A549 (cell line): ENCODE results near the gene PRKD1. TPM values are rescaled to one million over a fixed set of nuclear protein-coding genes. Genes with fewer than 3 reads are reported as not detected.

Experiments
- ATAC-seq, 2 experiments: fragments of 200-7000 bp in 1 of 2; fragments of >200 bp in 1 of 2; cut with Nextera tagmentation in 1 of 2; cut with Tn5 transposase in 1 of 2; 3 replicates each; pipeline versions ENCODE4 v1.8.0 to v1.9.1; 2018 to 2020; ENCODE audit warnings: mild to moderate bottlenecking in 1 of 2, moderate library complexity in 1 of 2
- CTCF ChIA-PET: fragments of 300-600 bp; sonication (Branson Sonifier 250); formaldehyde crosslinking; extraction: SDS; loops from one replicate; lab custom pipeline; 2021; ENCODE audit warnings: antibody characterized with exemption, inconsistent platforms; lab: Yijun Ruan, JAX
- POLR2A ChIA-PET: fragments of 350-600 bp; formaldehyde crosslinking; extraction: SDS; loops from one replicate; lab custom pipeline; 2021; ENCODE audit warnings: antibody characterized with exemption, inconsistent platforms; lab: Yijun Ruan, JAX
- DNase-seq, 2 experiments: peaks; one replicate each; pipeline versions ENCODE4 v3.0.0 to v3.0.0-alpha.2; 2011 to 2016; ENCODE audit warnings: low read depth in 1 of 2, low spot score in 1 of 2
- FAIRE-seq: peaks from 2 replicates; lab custom pipeline; 2011; peaks lifted over from hg19 to GRCh38; lab: Jason Lieb, UNC
- H3K27ac ChIP-seq, 2 experiments: fragments of >200 bp; sonication (Bioruptor Twin); formaldehyde crosslinking; 3 replicates each; pipeline ENCODE4 v1.5.1; 2016 to 2017
- H3K4me1 ChIP-seq: fragments of >200 bp; sonication (Bioruptor Twin); formaldehyde crosslinking; 3 replicates; pipeline ENCODE4 v1.6.1; 2016
- H3K4me2 ChIP-seq: fragments of >200 bp; sonication (Bioruptor Twin); formaldehyde crosslinking; 3 replicates; pipeline ENCODE4 v1.6.1; 2016
- H3K4me3 ChIP-seq: fragments of >200 bp; sonication (Bioruptor Twin); formaldehyde crosslinking; 3 replicates; pipeline ENCODE4 v1.5.1; 2016
- H3K9me3 ChIP-seq: fragments of >200 bp; sonication (Bioruptor Twin); formaldehyde crosslinking; 3 replicates; pipeline ENCODE4 v1.6.1; 2016
- BCL3 ChIP-seq: fragments of >200 bp; sonication (Bioruptor Twin); formaldehyde crosslinking; IDR thresholded peaks from 3 replicates; pipeline ENCODE4 v1.6.1; 2016
- CBX8 ChIP-seq: fragments of 200-600 bp; sonication (generic); IDR thresholded peaks from 2 replicates; pipeline ENCODE4 v1.6.1; 2016
- CEBPB ChIP-seq, 2 experiments: fragments of >200 bp in 1 of 2; sonication (Bioruptor Twin) in 1 of 2; formaldehyde crosslinking in 1 of 2; IDR thresholded peaks; 2 replicates each; pipeline ENCODE4 v1.6.1; 2012 to 2016
- E2F6 ChIP-seq: IDR thresholded peaks from 2 replicates; pipeline ENCODE4 v1.6.1; 2012; ENCODE audit warnings: low read depth, borderline replicate concordance
- ESRRA ChIP-seq: fragments of 150-350 bp; IDR thresholded peaks from 2 replicates; pipeline ENCODE4 v1.6.1; 2014; ENCODE audit warnings: mild to moderate bottlenecking, low read length, borderline replicate concordance
- FOSB ChIP-seq: fragments of 250-450 bp; sonication (Bioruptor Pico); IDR thresholded peaks from 2 replicates; pipeline ENCODE4 v1.5.0; 2020; ENCODE audit warnings: mild to moderate bottlenecking, moderate library complexity
- HDAC2 ChIP-seq: fragments of 200-600 bp; sonication (generic); IDR thresholded peaks from 2 replicates; pipeline ENCODE4 v1.6.1; 2016
- HES2 ChIP-seq: fragments of >200 bp; sonication (Bioruptor Twin); formaldehyde crosslinking; IDR thresholded peaks from 2 replicates; pipeline ENCODE4 v1.6.1; 2016
- HEYL ChIP-seq: fragments of 250-450 bp; sonication (Bioruptor Pico); IDR thresholded peaks from 2 replicates; pipeline ENCODE4 v1.8.0; 2021; ENCODE audit warnings: mild to moderate bottlenecking, moderate library complexity
- HOXA7 ChIP-seq: fragments of 250-450 bp; sonication (Bioruptor Pico); IDR thresholded peaks from 2 replicates; pipeline ENCODE4 v1.5.0; 2020; ENCODE audit warnings: mild to moderate bottlenecking, moderate library complexity
- HOXB13 ChIP-seq: fragments of 250-450 bp; sonication (Bioruptor Pico); IDR thresholded peaks from 2 replicates; pipeline ENCODE4 v1.5.0; 2020; ENCODE audit warnings: low read depth, mild to moderate bottlenecking, moderate library complexity
- KDM1A ChIP-seq: fragments of 200-600 bp; sonication (generic); IDR thresholded peaks from 2 replicates; pipeline ENCODE4 v1.6.1; 2016; ENCODE audit warnings: low read depth, mild to moderate bottlenecking
- KDM5A ChIP-seq: fragments of 200-600 bp; sonication (generic); IDR thresholded peaks from 2 replicates; pipeline ENCODE4 v1.6.1; 2016; ENCODE audit warnings: antibody characterized with exemption, mild to moderate bottlenecking
- MAFK ChIP-seq: fragments of 450-650 bp; IDR thresholded peaks from 2 replicates; pipeline ENCODE4 v1.6.1; 2014; ENCODE audit not compliant: partially characterized antibody
- NFE2L2 ChIP-seq: fragments of 150-350 bp; conservative IDR thresholded peaks from 2 replicates; pipeline ENCODE4 v1.6.1; 2014; ENCODE audit warnings: low read length
- PHF8 ChIP-seq: fragments of 200-600 bp; sonication (generic); IDR thresholded peaks from 2 replicates; pipeline ENCODE4 v1.6.1; 2016; ENCODE audit warnings: low read depth, mild to moderate bottlenecking, antibody characterized with exemption, moderate library complexity, borderline replicate concordance
- REST ChIP-seq: fragments of 200-600 bp; sonication (generic); IDR thresholded peaks from 2 replicates; pipeline ENCODE4 v1.6.1; 2016; ENCODE audit warnings: antibody characterized with exemption, mild to moderate bottlenecking, moderate library complexity
- RFX5 ChIP-seq: fragments of 450-650 bp; IDR thresholded peaks from 2 replicates; pipeline ENCODE4 v1.7.1; 2014; ENCODE audit warnings: antibody characterized with exemption, mild to moderate bottlenecking, moderate library complexity
- TFCP2L1 ChIP-seq: fragments of 250-450 bp; sonication (Bioruptor Pico); IDR thresholded peaks from 2 replicates; pipeline ENCODE4 v1.5.0; 2021; ENCODE audit warnings: mild to moderate bottlenecking
- ZC3H11A ChIP-seq: fragments of 450-650 bp; IDR thresholded peaks from 2 replicates; pipeline ENCODE4 v1.6.1; 2014; ENCODE audit warnings: antibody characterized with exemption, mild to moderate bottlenecking
- WGBS: methylation state at CpG from one replicate; pipeline ENCODE4 v1.1.6; 2017; ENCODE audit errors: missing lambda C conversion rate; 5-methylcytosine and 5-hydroxymethylcytosine counted together
- polyA plus RNA-seq, 4 experiments: library from polyadenylated mRNA; depleted of rRNA in 3 of 4; stranded (reverse); fragments of >200 nt; fragmentation: RNase III in 1 of 4; extraction: RNeasy Plus Mini Kit Qiagen cat#74134 plus additional on column Dnase treatment in 1 of 4; gene quantifications; 2 replicates in 3 of 4; 3 replicates in 1 of 4; pipeline ENCODE4 v1.2.3, GENCODE V29; 2011 to 2017

Gene PRKD1
- polyA plus RNA-seq, 2 of the 4 experiments (the other 2 are of a cell fraction), result 3.0 to 7.8 TPM

GRCh38 chr14:29822430-29822709 lies 105.3 kb downstream of the PRKD1 start:
- ATAC-seq (no peak; a peak in 1 of 6 replicates), FAIRE-seq (no peak)
- 0 out of 3 replicates have a peak overlapping the region, but pooled peaks have one; percentile 12 for H3K4me2 ChIP-seq

GRCh38 chr14:29821661-29822429 lies 105.8 kb downstream of the PRKD1 start:
- ChIA-PET POLR2A (no interaction called here), CTCF (no interaction called here)
- H3K4me3 ChIP-seq, result no peak overlapping the region
- no peak for ATAC-seq
- H3K4me2 ChIP-seq, result 0 out of 3 replicates have a peak overlapping the region, but pooled peaks have one; percentile 1
- no peak for TF ChIP-seq RFX5
- 0 out of 4 replicates have a peak, but pooled peaks of 1 of the 2 experiments have one; percentile 38 for TF ChIP-seq CEBPB (IDR thresholded peaks at IDR 0.05)
- TF ChIP-seq, all 56 proteins: peak for 1
- Histone ChIP-seq H3K27ac (no peak overlapping the region), H3K4me1 (0 out of 3 replicates have a peak, but pooled peaks cover 11% of the 10 kb centered on the region), H3K9me3 (no peaks in the 10 kb centered on the region)
- FAIRE-seq, result no peak
- 26% methylated on average over 5 of the region's 5 CpGs for WGBS
- no peak for DNase-seq

More at GRCh38 chr14:29822430-29822709, 105.3 kb downstream of the PRKD1 start:
- CTCF ChIA-PET, result no interaction called here
- no peaks in the 10 kb centered on the region for H3K9me3 ChIP-seq
- TF ChIP-seq KDM5A, result no peak
- TF ChIP-seq BCL3, result no peak
- no peak for TF ChIP-seq E2F6
- TF ChIP-seq HEYL (CRISPR knock-in tag), result no peak
- TF ChIP-seq NFE2L2, result no peak
- TF ChIP-seq ESRRA, result no peak
- TF ChIP-seq KDM1A, result no peak
- no peak for TF ChIP-seq FOSB (CRISPR knock-in tag)
- TF ChIP-seq RFX5, result no peak
- TF ChIP-seq HES2, result no peak
- TF ChIP-seq REST, result no peak
- TF ChIP-seq CBX8, result no peak
- no peak for TF ChIP-seq HDAC2
- no peak for TF ChIP-seq ZC3H11A
- TF ChIP-seq TFCP2L1 (CRISPR knock-in tag), result no peak
- TF ChIP-seq HOXA7 (CRISPR knock-in tag), result no peak
- TF ChIP-seq MAFK, result no peak
- no peak for TF ChIP-seq CEBPB (IDR thresholded peaks at IDR 0.05)
- no peak for TF ChIP-seq HOXB13 (CRISPR knock-in tag)
- TF ChIP-seq PHF8, result no peak
- 0 out of 3 replicates have a peak, but pooled peaks cover 11% of the 10 kb centered on the region for H3K4me1 ChIP-seq
- peak in 1 of 2 experiments; percentile 15 for DNase-seq
- no peak overlapping the region for H3K4me3 ChIP-seq
- POLR2A ChIA-PET, result no interaction called here
- H3K27ac ChIP-seq, result no peak overlapping the region
